WTC11 (cell line): ENCODE data around the gene MAP3K3. TPM values are rescaled to one million over a fixed set of nuclear protein-coding genes. Genes with fewer than 3 reads are reported as not detected.

Experiments
- ATAC-seq: fragments of 200-7000 bp; cut with Tn5 transposase; 2 replicates; pipeline ENCODE4 v1.10.0; 2021; ENCODE audit warnings: mild to moderate bottlenecking, moderate library complexity
- CTCF ChIA-PET: fragments of 300-600 bp; sonication (Branson Sonifier 250); formaldehyde crosslinking; loops from one replicate; lab custom pipeline; 2021; ENCODE audit warnings: antibody characterized with exemption; lab: Charles Lee
- POLR2A ChIA-PET: fragments of 350-600 bp; sonication (Branson Sonifier 250); formaldehyde crosslinking; loops from one replicate; lab custom pipeline; 2021; ENCODE audit warnings: antibody characterized with exemption; lab: Charles Lee
- DNase-seq: peaks from one replicate; pipeline ENCODE4 v3.0.0; 2021; ENCODE audit warnings: low spot score
- H3K27ac Mint-ChIP-seq: 2 replicates; pipeline ENCODE4 v1.8.0; 2021; ENCODE audit warnings: mixed read lengths
- H3K27me3 Mint-ChIP-seq: 2 replicates; pipeline ENCODE4 v1.8.0; 2021; ENCODE audit warnings: low read depth, mild to moderate bottlenecking, moderate library complexity, mixed read lengths
- H3K36me3 Mint-ChIP-seq: 2 replicates; pipeline ENCODE4 v1.8.0; 2021; ENCODE audit warnings: mixed read lengths
- H3K4me1 Mint-ChIP-seq: 2 replicates; pipeline ENCODE4 v1.8.0; 2022; ENCODE audit warnings: mixed read lengths
- H3K4me3 Mint-ChIP-seq: 2 replicates; pipeline ENCODE4 v1.8.0; 2021; ENCODE audit warnings: mild to moderate bottlenecking, moderate library complexity, mixed read lengths
- H3K9me3 Mint-ChIP-seq: 2 replicates; pipeline ENCODE4 v1.8.0; 2021; ENCODE audit warnings: mixed read lengths
- ATF3 ChIP-seq: sonication (generic); formaldehyde crosslinking; conservative IDR thresholded peaks from 2 replicates; pipeline ENCODE4 v1.8.1; 2022; ENCODE audit warnings: mild to moderate bottlenecking, missing genetic modification reagents
- ATF6 ChIP-seq: sonication (generic); formaldehyde crosslinking; IDR thresholded peaks from 2 replicates; pipeline ENCODE4 v1.8.1; 2023; ENCODE audit warnings: mild to moderate bottlenecking, missing genetic modification reagents
- CREB1 ChIP-seq: sonication (generic); formaldehyde crosslinking; IDR thresholded peaks from 2 replicates; pipeline ENCODE4 v1.8.0; 2023; ENCODE audit warnings: mild to moderate bottlenecking, missing genetic modification reagents
- E2F1 ChIP-seq: sonication (generic); formaldehyde crosslinking; IDR thresholded peaks from 2 replicates; pipeline ENCODE4 v1.8.0; 2022; ENCODE audit warnings: mild to moderate bottlenecking, missing genetic modification reagents
- FOXJ3 ChIP-seq: sonication (generic); formaldehyde crosslinking; IDR thresholded peaks from 2 replicates; pipeline ENCODE4 v1.9.0; 2021; ENCODE audit warnings: missing genetic modification reagents, mild to moderate bottlenecking, borderline replicate concordance
- FOXP4 ChIP-seq: sonication (generic); formaldehyde crosslinking; IDR thresholded peaks from 2 replicates; pipeline ENCODE4 v1.8.0; 2022; ENCODE audit warnings: mild to moderate bottlenecking, missing genetic modification reagents
- HMGA2 ChIP-seq: fragments of 250-450 bp; sonication (Bioruptor Pico); IDR thresholded peaks from 2 replicates; pipeline ENCODE4 v1.4.0; 2021; ENCODE audit warnings: mild to moderate bottlenecking, moderate library complexity
- IRF1 ChIP-seq: sonication (generic); formaldehyde crosslinking; IDR thresholded peaks from 2 replicates; pipeline ENCODE4 v1.8.0; 2023; ENCODE audit warnings: missing genetic modification reagents
- JUN ChIP-seq: sonication (generic); formaldehyde crosslinking; IDR thresholded peaks from 2 replicates; pipeline ENCODE4 v1.8.0; 2023; ENCODE audit warnings: mild to moderate bottlenecking, missing genetic modification reagents
- KAT7 ChIP-seq: sonication (generic); formaldehyde crosslinking; IDR thresholded peaks from 2 replicates; pipeline ENCODE4 v1.8.1; 2023; ENCODE audit warnings: missing genetic modification reagents, mild to moderate bottlenecking, borderline replicate concordance
- NR1H2 ChIP-seq: sonication (generic); formaldehyde crosslinking; IDR thresholded peaks from 2 replicates; pipeline ENCODE4 v1.9.0; 2021; ENCODE audit warnings: mild to moderate bottlenecking, moderate library complexity, missing genetic modification reagents
- SOX15 ChIP-seq: fragments of 250-450 bp; sonication (Bioruptor Pico); IDR thresholded peaks from 2 replicates; pipeline ENCODE4 v1.9.0; 2021; ENCODE audit warnings: mild to moderate bottlenecking
- ZBTB21 ChIP-seq: sonication (generic); formaldehyde crosslinking; IDR thresholded peaks from 2 replicates; pipeline ENCODE4 v1.8.1; 2023; ENCODE audit warnings: mild to moderate bottlenecking, missing genetic modification reagents, borderline replicate concordance
- ZNF232 ChIP-seq: sonication (generic); formaldehyde crosslinking; IDR thresholded peaks from 2 replicates; pipeline ENCODE4 v1.8.0; 2022; ENCODE audit warnings: mild to moderate bottlenecking, missing genetic modification reagents
- ZNF281 ChIP-seq: sonication (generic); formaldehyde crosslinking; IDR thresholded peaks from 2 replicates; pipeline ENCODE4 v1.8.0; 2023; ENCODE audit warnings: mild to moderate bottlenecking, missing genetic modification reagents
- ZNF317 ChIP-seq: sonication (generic); formaldehyde crosslinking; IDR thresholded peaks from 2 replicates; pipeline ENCODE4 v1.8.1; 2023; ENCODE audit warnings: low read depth, mild to moderate bottlenecking, moderate library complexity, missing genetic modification reagents, borderline replicate concordance
- ZNF671 ChIP-seq: fragments of 250-450 bp; sonication (Bioruptor Pico); IDR thresholded peaks from 2 replicates; pipeline ENCODE4 v1.8.0; 2021; ENCODE audit warnings: mild to moderate bottlenecking
- total RNA-seq: library from RNA; stranded (reverse); gene quantifications from 3 replicates; pipeline ENCODE4 v1.2.3, GENCODE V29; 2021

MAP3K3 gene
- total RNA-seq, 1 experiment from 2014 or later: 25.7 TPM

GRCh38 chr17:63641692-63642448 lies 19.7 kb downstream of the MAP3K3 start:
- DNase-seq: no peak
- no peak overlapping the region for H3K27ac Mint-ChIP-seq
- CTCF ChIA-PET: no interaction called here

GRCh38 chr17:63644846-63645245 lies 22.6 kb downstream of the MAP3K3 start:
- H3K9me3 Mint-ChIP-seq: no peaks in the 10 kb centered on the region
- H3K4me3 Mint-ChIP-seq: no peak overlapping the region
- no peak for TF ChIP-seq CREB1 (CRISPR knock-in tag)
- TF ChIP-seq JUN (CRISPR knock-in tag): no peak
- no peak for TF ChIP-seq ZBTB21 (CRISPR knock-in tag)
- TF ChIP-seq FOXP4: no peak
- no peak for TF ChIP-seq SOX15 (CRISPR knock-in tag)
- TF ChIP-seq NR1H2 (CRISPR knock-in tag): no peak
- TF ChIP-seq ATF3 (CRISPR knock-in tag): no peak
- no peak for TF ChIP-seq ZNF671 (CRISPR knock-in tag)
- TF ChIP-seq KAT7: no peak
- no peak for TF ChIP-seq E2F1 (CRISPR knock-in tag)
- TF ChIP-seq HMGA2 (CRISPR knock-in tag): no peak
- no peak for TF ChIP-seq ZNF232 (CRISPR knock-in tag)
- no peak for TF ChIP-seq ZNF317
- no peak for TF ChIP-seq FOXJ3
- TF ChIP-seq IRF1 (CRISPR knock-in tag): no peak
- no peak for TF ChIP-seq ZNF281 (CRISPR knock-in tag)
- POLR2A ChIA-PET: no interaction called here
- no peaks in the 10 kb centered on the region for H3K27me3 Mint-ChIP-seq
- ATAC-seq: no peak
- H3K27ac Mint-ChIP-seq: no peak overlapping the region
- H3K4me1 Mint-ChIP-seq: peaks cover 19% of the 10 kb centered on the region
- peaks cover 1% of the 10 kb centered on the region; the same call in 1 of the 2 replicates for H3K36me3 Mint-ChIP-seq
- no peak for DNase-seq
- CTCF ChIA-PET: interaction anchor here (2.1 kb wide), 1 partner anchor 209 kb away, joined by 7 read pairs; no protein-coding TSS in a partner anchor

More at GRCh38 chr17:63641692-63642448, 19.7 kb downstream of the MAP3K3 start:
- H3K27me3 Mint-ChIP-seq: no peaks in the 10 kb centered on the region
- H3K4me1 Mint-ChIP-seq: peaks cover 5% of the 10 kb centered on the region
- POLR2A ChIA-PET: no interaction called here
- TF ChIP-seq ZNF232 (CRISPR knock-in tag) (no peak), ATF6 (no peak)
- ATAC-seq: no peak
- no peaks in the 10 kb centered on the region for H3K36me3 Mint-ChIP-seq
- H3K9me3 Mint-ChIP-seq: no peaks in the 10 kb centered on the region
- no peak overlapping the region for H3K4me3 Mint-ChIP-seq
